Erythroblast (primary cell): ENCODE data around the gene CDKL2.
A peak's percentile ranks its signal among the peaks of the same experiment; 100 is the strongest.

Experiments used
- DNase-seq, 2 experiments: peaks; one replicate each; lab custom pipeline; 2025; lab: John Stamatoyannopoulos, UW
- GATA1 ChIP-seq: IDR thresholded peaks from 2 replicates; pipeline ENCODE4 v1.6.1; 2011; ENCODE audit warnings: low read depth, mild to moderate bottlenecking, control low read depth, low read length, moderate library complexity
- POLR2A ChIP-seq: IDR thresholded peaks from 2 replicates; pipeline ENCODE4 v1.6.1; 2011; ENCODE audit warnings: mild to moderate bottlenecking, low read length

Gene CDKL2

DNA sequence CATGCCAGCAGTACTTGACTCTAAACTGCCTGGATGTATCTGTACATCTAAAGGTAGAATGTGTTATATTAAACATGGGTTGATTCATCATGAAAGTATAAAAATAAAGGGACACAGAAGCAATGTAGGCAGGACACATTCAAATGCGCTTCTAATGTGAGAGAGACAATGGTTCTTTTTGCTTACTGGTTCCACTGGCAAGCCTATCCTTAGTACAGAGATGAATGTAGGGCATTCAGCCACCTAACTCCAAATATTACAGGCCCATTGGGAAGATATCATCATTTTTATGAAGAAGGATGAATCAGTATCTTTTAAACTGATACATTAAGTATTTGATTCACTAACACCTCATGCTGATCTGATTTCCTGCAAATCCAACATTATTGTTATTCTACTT lies 18.0 kb downstream of the CDKL2 start:
- no peak for TF ChIP-seq POLR2A
- no peak for TF ChIP-seq GATA1

DNA sequence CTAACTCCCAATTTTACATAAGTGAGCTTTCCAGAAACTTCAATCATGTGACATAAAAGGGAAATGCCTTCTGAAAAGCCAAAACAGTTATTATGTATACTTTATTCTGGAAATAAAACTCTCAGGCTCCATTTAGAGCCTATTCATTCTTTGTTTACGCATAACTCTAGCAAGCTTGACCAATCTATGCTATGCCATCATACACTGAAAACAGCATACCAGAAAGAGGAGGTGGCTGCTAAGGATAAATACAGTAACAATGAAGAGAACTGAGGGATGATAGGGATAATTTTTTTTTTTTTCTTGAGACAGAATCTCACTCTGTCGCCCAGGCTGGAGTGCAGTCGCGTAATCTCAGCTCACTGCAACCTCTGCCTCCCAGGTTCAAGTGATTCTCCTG lies 24.4 kb downstream of the CDKL2 start:
- DNase-seq, result no peak
- TF ChIP-seq POLR2A, result no peak
- no peak for TF ChIP-seq GATA1

More for the DNA sequence above, 18.0 kb downstream of the CDKL2 start:
- DNase-seq, result no peak

DNA sequence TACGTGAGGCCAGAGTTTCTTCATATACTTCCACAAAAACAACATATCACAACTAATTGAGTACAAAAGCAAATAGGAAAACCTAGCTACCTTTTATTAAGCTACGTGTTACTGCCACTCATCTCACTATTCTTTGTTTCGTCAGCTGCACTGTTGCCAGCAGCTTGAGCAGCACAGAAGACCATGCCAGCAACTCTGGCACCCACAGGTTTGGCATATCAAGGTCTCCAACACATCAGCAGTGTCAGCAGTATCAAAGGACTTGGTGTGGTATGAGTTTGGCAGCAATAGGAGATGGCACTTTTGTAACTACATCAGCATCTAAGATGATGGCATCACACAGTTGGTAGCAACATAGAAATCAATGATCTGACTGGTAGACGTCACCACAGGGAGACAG lies 30.7 kb downstream of the CDKL2 start:
- no peak for DNase-seq
- TF ChIP-seq POLR2A (no peak), GATA1 (no peak)

DNA sequence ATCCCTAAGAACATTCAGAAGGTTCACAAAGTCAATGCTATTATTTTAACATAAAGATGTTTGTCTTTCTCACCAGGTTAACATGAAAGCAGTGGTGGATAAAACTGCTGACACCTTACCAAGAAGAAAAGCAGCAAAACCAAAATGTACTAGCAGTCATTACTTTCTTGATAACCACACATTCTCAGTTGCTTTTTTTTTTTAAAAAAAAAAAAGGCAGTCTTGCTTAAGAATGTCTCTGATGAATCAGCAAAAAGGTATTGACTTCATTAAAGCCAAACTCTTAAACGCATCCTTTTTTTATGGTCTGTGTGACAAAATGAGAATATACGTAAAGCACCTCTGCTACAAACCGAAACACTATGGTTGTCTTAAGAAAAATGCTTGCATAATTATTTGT lies 31.9 kb downstream of the CDKL2 start:
- peak; percentile 7 to 24 for DNase-seq
- TF ChIP-seq POLR2A (no peak), GATA1 (no peak)

DNA sequence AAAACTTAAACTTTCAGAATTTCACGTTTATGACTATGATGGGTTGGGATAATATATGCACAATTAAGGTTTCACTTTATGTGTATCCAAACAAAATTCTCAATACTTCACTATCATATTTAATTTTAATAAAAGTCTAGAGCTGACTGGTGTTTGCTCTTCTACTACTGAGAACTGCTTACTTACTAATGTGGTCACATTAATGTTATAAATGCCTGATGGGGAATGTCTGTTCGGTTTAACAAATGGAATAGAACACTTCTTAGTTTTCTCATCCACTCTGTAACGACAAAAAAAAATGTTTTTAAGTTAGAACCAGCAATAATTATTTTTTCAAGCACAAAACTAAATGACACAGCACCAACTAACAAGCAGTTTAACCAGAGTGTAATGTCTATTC lies 34.3 kb downstream of the CDKL2 start:
- no peak for DNase-seq
- TF ChIP-seq GATA1, result no peak
- no peak for TF ChIP-seq POLR2A

DNA sequence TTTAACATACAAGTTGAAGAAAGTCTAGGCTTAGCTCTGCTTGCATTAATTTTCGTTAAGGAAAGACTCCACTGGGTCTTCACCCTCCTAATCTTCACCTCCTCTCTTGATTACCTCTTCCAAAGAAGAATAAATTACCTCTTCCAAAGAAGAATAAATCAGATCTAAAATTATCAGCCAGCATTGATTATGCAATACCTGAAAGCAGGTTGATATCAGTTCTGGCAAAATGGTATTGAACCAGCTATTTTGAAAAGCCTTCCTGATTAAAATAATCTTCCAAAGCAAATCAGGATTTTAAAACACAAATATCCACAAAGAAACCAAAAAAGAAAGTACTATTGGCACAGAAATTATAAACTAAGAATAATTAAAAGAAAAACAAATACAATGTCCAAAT lies 36.9 kb downstream of the CDKL2 start:
- TF ChIP-seq POLR2A (no peak), GATA1 (no peak)
- no peak for DNase-seq

DNA sequence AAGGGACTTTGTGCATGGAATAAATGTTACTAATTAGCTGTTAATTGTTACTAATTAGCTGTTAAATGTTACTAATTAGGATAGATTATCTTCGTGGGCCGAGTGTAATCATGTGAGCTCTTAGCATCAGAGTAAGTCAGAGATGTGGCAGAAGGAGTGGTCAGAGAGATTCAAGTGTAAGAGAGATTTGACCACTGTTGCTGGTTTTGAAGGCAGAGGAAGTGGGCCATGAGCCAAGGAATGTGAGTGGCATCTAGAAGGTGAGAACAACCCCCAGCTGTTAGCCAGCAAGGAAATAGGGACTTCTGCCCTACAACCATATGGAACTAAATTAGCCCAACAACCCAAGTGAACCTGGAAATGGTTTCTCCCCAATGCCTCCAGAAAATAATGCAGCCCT lies 46.3 kb downstream of the CDKL2 start:
- DNase-seq, result no peak
- TF ChIP-seq GATA1, result no peak
- no peak for TF ChIP-seq POLR2A

DNA sequence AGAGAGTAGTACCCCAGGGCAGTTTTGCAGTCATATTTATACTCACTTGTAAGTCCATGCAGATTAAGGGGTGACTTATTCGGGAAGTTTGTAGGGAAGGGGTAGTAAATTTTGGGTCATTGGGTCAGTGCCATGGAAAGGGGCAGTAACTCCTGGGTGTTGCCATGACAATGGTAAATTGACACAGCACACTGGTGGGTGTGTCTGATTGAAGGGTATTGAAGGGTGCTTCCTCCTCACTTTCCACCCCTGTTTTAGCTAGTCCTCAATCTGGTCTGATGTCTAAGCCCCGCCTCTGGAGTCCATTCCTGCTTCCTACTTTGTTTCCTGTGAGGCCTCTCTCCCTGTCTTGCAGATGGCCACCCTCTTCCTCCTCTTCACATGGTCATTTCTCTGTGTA lies 62.6 kb downstream of the CDKL2 start:
- no peak for DNase-seq
- no peak for TF ChIP-seq GATA1
- no peak for TF ChIP-seq POLR2A

DNA sequence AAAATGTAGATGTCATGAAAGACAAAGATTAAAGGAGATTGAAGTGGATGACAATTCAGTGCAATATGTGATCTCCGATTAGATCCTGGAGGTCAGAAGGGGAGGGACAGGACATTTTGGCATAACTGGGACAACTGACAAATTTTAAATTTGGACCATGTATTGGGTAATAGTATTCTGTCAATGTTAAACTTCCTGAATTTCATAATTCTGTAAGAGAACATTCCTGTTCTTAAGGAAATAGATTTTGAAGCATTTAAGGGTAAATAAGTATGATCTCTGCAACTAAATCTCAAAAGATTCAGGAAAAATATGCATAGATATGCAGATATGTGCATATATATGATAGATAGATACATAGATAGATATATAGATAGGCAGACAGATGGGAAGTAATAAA lies 63.4 kb downstream of the CDKL2 start:
- DNase-seq, result no peak
- TF ChIP-seq POLR2A (no peak), GATA1 (no peak)

DNA sequence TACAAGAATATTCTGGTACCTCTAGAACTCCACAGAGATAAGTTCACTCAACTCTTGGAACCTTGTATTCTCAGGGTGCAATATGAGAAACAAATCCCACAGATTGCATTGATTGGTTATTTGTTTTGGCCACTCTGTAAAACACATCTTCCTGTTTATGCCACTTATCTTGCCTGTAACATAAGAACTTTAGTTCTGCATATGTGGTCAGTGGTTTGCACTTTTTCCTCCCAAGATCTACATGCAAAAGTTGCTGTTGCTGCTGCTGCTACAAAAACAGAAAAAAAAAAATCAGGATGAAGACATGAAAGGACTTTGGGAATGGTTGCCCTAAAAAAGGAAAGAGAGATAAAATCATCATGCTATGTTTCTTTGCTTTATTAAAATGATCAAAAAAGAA lies 64.8 kb downstream of the CDKL2 start:
- no peak for DNase-seq
- TF ChIP-seq GATA1 (no peak), POLR2A (no peak)

DNA sequence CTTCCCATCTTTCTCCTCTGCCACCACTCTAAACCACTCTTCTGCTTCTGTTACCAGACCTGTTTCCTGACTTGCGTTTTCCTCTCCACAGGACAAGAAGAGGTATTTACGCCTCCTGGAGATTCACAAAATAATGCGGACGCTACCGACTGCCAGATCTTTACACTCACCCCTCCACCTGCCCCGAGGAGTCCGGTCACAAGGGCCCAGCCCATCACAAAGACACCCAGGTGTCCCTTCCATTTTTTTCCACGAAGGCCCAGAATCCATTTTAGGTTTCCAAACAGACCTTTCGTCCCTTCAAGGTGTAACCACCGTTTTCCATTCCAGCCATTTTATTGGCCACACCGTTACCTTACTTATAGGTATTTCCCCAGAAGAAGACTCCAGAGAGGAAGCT lies 66.3 kb downstream of the CDKL2 start:
- TF ChIP-seq POLR2A, result no peak
- no peak for TF ChIP-seq GATA1
- no peak for DNase-seq

DNA sequence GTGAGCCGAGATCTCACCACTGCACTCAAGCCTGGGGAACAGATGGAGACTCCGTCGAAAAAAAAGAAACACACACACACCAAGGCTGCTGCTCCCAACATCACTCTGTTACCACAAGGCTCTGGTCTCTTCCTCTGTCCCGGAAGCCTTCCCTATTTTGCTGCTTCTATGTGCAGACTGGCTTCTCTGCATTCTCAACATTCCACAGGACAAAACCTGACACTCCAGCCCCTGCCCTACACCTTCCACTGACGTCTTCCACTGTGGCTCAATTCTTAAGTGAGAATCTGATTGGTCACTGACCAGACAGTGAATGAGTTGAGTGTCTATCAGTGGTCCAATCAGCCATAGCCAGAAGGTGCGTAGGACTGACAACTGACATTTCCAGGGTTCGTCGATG lies 68.5 kb downstream of the CDKL2 start:
- TF ChIP-seq POLR2A (no peak), GATA1 (no peak)
- no peak for DNase-seq

DNA sequence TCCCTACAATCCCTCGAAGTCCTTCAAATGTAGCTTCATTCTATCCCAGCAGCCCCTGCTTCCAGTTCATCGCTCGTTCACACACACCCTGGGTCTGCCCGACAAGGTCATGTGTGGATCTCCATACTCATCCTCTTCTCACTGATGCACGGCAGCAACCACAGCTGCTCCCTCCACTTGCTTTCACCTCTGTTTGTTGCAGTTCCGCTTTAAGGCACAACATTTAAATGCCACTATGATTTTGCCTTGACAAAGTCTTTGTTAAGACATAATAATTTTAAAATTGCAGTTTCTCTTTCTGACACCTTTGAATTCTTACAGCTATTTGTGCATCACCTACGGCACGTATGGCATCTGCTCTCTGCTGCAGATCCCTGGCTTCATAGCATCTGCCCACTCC lies 72.6 kb downstream of the CDKL2 start:
- no peak for DNase-seq
- TF ChIP-seq POLR2A (no peak), GATA1 (no peak)

DNA sequence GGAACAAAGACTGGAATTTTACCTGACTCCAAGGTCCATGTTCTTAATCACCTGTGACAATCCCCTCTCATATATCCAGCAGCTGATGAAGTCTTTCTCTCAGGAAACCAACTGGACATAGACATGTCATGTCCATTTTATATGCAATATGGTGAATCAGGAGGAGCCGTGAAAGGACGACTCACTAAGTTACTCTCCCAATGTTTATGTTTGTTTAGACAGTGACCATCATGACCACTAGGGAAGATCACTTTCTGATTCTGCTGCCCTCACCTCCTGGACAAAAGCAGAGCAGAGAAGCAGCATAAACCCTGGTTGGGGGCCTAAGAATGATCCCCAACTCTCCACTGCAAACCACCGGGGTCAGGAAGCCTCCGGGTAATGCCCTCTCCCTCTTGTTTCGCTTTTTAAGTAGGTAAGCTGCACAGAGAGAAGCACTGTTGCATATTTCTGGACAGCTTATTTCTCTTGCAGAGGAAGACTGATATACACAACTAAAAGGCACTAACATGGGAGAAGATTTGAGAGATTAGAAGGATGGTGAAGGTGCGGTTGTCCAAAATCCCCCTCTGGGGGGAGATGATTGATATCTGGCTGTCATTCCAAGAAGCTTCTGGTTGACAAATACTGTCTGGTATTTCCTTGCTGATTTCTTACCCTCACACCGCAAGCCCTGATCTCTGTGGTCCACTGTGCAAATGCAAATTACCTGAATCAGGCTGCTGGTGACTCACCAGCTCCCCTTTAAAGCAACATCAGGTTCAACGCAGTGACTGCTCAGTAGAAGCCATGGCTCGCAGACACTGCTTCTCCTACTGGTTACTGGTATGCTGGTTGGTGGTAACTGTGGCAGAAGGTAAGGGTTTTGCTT lies 74.8 kb downstream of the CDKL2 start, which contains the start of gene ODAPH:
ODAPH (plus strand) TSS at position 773 of the 871 bp plus-strand sequence; CDS start at position 790, 17 bp downstream.
- DNase-seq, result no peak
- TF ChIP-seq GATA1 (no peak), POLR2A (no peak)

DNA sequence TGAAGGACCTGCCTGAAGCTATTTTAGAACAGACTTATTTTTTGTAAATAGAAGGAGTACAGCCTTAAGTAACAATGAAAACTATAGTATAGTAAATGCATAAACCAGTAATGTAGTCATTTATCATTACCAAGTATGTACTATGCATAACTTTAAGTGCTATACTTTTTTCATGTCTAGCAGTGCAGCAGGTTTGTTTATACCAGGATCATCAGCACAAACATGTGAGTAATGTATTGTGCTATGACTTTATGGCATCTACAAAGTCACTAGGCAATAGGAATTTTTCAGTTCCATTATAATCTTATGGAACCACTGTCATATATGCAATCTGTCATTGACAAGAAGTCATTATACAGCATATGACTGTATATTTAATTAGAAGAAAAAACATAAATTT lies 77.9 kb downstream of the CDKL2 start:
- no peak for DNase-seq
- TF ChIP-seq POLR2A (no peak), GATA1 (no peak)
